SU-DHL-6 (cell line): ENCODE results near the gene MDFIC.

Experiments used
- CTCF ChIP-seq: fragments of 200-600 bp; sonication (generic); IDR thresholded peaks from one replicate; pipeline ENCODE4 v1.5.1; 2017; ENCODE audit warnings: antibody characterized with exemption, mild to moderate bottlenecking, low read length, moderate library complexity; ENCODE audit not compliant: insufficient read depth, poor library complexity, severe bottlenecking
- EZH2phosphoT487 ChIP-seq: fragments of 200-600 bp; sonication (generic), shearing (Covaris generic); conservative IDR thresholded peaks from 2 replicates; pipeline ENCODE4 v1.6.1; 2018; ENCODE audit warnings: mild to moderate bottlenecking, antibody characterized with exemption, low read length, moderate library complexity, mixed read lengths

DNA sequence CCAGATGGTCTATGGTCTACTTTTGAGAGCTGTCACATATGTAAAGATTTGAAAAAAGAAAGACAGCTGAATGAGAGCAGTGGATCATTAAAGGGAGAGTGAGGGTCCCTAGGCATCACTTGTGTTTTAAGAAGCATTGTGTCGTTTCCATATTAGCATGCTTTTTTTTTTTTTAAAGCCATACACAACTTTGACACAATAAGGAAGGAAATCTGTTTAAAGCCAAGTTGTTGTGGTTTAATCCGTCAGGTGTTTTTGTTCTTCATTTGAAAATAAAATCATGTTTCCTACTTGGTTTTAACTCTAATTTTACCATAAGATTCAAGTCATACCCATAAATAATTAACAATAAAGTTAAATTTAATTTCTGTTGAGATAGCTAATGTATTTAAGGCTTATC lies 53.5 kb downstream of the MDFIC start:
- no peak for TF ChIP-seq EZH2phosphoT487
- TF ChIP-seq CTCF, result no peak
